Prostate gland (tissue), 2 donors: ENCODE results near the gene OR5H15. TPM values are rescaled to one million over a fixed set of nuclear protein-coding genes. Genes with fewer than 3 reads are reported as not detected.

ENCODE experiments used
- DNase-seq: peaks from one replicate; pipeline ENCODE4 v3.0.0-alpha.2; 2019; ENCODE audit warnings: low spot score
- H3K27ac ChIP-seq, 2 donors: fragments of 200-600 bp; sonication (generic); 2 replicates each; pipeline ENCODE4 v1.5.1; 2017 to 2019
- H3K27me3 ChIP-seq: fragments of 200-600 bp; sonication (generic); replicated peaks from 2 replicates; pipeline ENCODE4 v1.5.1; 2019; ENCODE audit not compliant: insufficient read depth
- H3K36me3 ChIP-seq, 2 donors: fragments of 200-600 bp; sonication (generic); 1 replicate in 1 of 2; 2 replicates in 1 of 2; pipeline versions ENCODE4 v1.5.1 to v1.8.1; 2017 to 2019
- H3K4me1 ChIP-seq: fragments of 200-600 bp; sonication (generic); replicated peaks from 2 replicates; pipeline ENCODE4 v1.5.1; 2019
- H3K4me3 ChIP-seq, 2 donors: fragments of 200-600 bp; sonication (generic); 2 replicates each; pipeline ENCODE4 v1.5.1; 2017 to 2019
- H3K9me3 ChIP-seq: fragments of 200-600 bp; sonication (generic); 2 replicates; pipeline ENCODE4 v1.5.1; 2017
- POLR2A ChIP-seq: fragments of 450-650 bp; IDR thresholded peaks from one replicate; pipeline ENCODE4 v1.6.1; 2016; ENCODE audit warnings: antibody characterized with exemption, mild to moderate bottlenecking
- POLR2AphosphoS5 ChIP-seq: sonication (generic); formaldehyde crosslinking; IDR thresholded peaks from one replicate; pipeline ENCODE4 v1.6.1; 2017; ENCODE audit warnings: antibody characterized with exemption
- WGBS: methylation state at CpG from one replicate; pipeline ENCODE4 v1.1.5; 2018; 5-methylcytosine and 5-hydroxymethylcytosine counted together
- intact Hi-C: fragments of 100-400 bp; cut with DNase I; formaldehyde crosslinking; loops from one replicate; pipeline ENCODE4 v1.14.2; 2022
- total RNA-seq, 2 donors: library from RNA; depleted of rRNA; stranded (reverse); fragments of >200 nt; gene quantifications; one replicate each; pipeline ENCODE4 v1.1.0, GENCODE V29; 2016
- TF ChIP-seq, protein P1 (sequence below), 4 experiments: fragments of 200-600 bp in 2 of 4; fragments of 450-650 bp in 2 of 4; sonication (generic) in 2 of 4; IDR thresholded peaks; 1 replicate in 3 of 4; 2 replicates in 1 of 4; pipeline ENCODE4 v1.5.1; 2016 to 2019; ENCODE audit warnings: antibody characterized with exemption in 4 of 4, mild to moderate bottlenecking in 2 of 4, moderate library complexity in 2 of 4

OR5H15 gene
- total RNA-seq, 2 donors from 2014 or later: not detected

DNA sequence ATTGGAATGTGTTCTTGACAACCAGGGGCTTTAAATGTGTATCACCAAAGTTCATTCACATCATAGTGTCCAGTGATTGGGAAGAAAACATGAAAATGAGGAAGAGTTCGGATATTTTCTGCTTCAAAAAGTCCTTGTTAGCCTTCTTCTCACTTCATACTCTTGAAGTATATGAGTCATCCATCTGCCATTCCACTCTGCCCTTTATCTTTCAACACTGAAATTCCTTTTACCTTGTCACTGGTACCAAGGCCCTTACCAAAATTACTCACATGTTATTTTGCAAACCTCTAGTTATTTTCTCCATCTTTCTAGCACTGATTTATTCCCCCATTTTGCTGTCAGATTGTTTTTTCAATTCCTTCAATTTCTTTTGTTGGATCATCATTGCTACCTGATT is 32.5 kb downstream of the OR5H15 start:
- intact Hi-C loops: no loop called here
- Histone ChIP-seq H3K27ac (no peak overlapping the region), H3K4me3 (no peak overlapping the region), H3K4me1 (no peaks in the 10 kb centered on the region), H3K36me3 (no peaks in the 10 kb centered on the region), H3K9me3 (no peaks in the 10 kb centered on the region), H3K27me3 (no peaks in the 10 kb centered on the region)
- WGBS: 73% methylated on average over 1 of the region's 1 CpG
- TF ChIP-seq POLR2A: no peak
- TF ChIP-seq POLR2AphosphoS5: no peak
- TF ChIP-seq, protein P1, sequence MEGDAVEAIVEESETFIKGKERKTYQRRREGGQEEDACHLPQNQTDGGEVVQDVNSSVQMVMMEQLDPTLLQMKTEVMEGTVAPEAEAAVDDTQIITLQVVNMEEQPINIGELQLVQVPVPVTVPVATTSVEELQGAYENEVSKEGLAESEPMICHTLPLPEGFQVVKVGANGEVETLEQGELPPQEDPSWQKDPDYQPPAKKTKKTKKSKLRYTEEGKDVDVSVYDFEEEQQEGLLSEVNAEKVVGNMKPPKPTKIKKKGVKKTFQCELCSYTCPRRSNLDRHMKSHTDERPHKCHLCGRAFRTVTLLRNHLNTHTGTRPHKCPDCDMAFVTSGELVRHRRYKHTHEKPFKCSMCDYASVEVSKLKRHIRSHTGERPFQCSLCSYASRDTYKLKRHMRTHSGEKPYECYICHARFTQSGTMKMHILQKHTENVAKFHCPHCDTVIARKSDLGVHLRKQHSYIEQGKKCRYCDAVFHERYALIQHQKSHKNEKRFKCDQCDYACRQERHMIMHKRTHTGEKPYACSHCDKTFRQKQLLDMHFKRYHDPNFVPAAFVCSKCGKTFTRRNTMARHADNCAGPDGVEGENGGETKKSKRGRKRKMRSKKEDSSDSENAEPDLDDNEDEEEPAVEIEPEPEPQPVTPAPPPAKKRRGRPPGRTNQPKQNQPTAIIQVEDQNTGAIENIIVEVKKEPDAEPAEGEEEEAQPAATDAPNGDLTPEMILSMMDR (IDR thresholded peaks at IDR 0.05): no peak
- DNase-seq: no peak

DNA sequence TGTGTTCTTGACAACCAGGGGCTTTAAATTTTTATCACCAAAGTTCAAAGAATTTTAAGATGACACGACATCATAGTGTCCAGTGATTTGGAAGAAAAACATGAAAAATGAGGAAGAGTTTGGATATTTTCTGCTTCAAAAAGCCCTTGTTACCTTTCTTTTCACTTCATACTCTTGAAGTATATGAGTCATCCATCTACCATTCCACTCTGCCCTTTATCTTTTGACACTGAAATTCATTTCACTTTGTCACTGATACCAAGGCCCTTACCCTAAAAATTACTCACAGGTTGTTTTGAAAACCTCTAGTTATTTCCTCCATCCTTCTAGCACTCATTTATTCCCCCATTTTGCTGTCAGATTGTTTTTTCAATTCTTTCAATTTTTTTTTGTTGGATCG is 42.7 kb downstream of the OR5H15 start:
- Histone ChIP-seq H3K9me3 (no peaks in the 10 kb centered on the region), H3K27me3 (no peaks in the 10 kb centered on the region), H3K27ac (no peak overlapping the region), H3K36me3 (no peaks in the 10 kb centered on the region), H3K4me1 (no peaks in the 10 kb centered on the region), H3K4me3 (no peak overlapping the region)
- 65% methylated on average over 2 of the region's 2 CpGs for WGBS
- no peak for DNase-seq
- intact Hi-C loops: no loop called here
- TF ChIP-seq, protein P1 (IDR thresholded peaks at IDR 0.05): no peak
- no peak for TF ChIP-seq POLR2A
- TF ChIP-seq POLR2AphosphoS5: no peak

DNA sequence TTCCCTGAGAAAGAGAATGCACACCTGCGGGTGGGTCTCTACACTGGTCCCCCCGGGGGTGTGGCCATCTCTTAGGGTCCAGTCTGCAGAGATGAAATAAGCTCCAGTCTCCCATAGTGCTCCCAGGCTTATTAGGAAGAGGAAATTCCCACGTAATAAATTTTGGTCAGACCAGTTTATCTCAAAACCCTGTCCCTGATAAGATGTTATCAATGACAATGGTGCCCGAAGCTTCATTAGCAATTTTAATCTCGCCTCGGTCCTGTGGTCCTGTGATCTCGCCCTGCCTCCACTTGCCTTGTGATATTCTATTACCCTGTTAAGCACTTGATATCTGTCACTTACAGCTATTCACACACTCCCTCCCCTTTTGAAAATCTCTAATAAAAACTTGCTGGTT is 46.8 kb downstream of the OR5H15 start:
- TF ChIP-seq POLR2AphosphoS5 (no peak), POLR2A (no peak)
- TF ChIP-seq, protein P1 (IDR thresholded peaks at IDR 0.05): no peak
- DNase-seq: no peak
- no peak overlapping the region for H3K27ac ChIP-seq
- H3K36me3 ChIP-seq: no peaks in the 10 kb centered on the region
- H3K27me3 ChIP-seq: no peaks in the 10 kb centered on the region
- no peaks in the 10 kb centered on the region for H3K9me3 ChIP-seq
- intact Hi-C loops: no loop called here
- H3K4me1 ChIP-seq: no peaks in the 10 kb centered on the region
- WGBS: 26% methylated on average over 7 of the region's 7 CpGs
- no peak overlapping the region for H3K4me3 ChIP-seq

DNA sequence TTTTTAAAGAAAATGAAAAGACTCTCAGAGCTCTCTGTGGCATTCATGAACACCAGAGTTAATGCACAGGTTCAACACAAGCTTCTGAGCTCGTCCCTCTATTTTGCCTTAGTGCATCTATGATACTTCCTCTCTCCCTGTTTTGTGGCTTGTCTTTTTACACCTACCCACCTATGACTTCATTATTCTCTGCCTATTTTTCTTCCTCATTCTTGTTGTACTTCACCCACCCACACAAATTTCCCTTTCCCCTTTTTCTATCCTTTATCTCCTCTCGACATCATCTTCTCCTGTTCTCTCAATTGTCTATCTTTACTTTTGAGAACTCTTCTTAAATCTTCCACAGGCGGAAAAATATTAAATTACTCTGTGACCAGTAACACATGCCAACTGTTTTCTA is 48.6 kb downstream of the OR5H15 start:
- Histone ChIP-seq H3K27me3 (no peaks in the 10 kb centered on the region), H3K27ac (no peak overlapping the region), H3K4me3 (no peak overlapping the region), H3K36me3 (no peaks in the 10 kb centered on the region), H3K4me1 (no peaks in the 10 kb centered on the region), H3K9me3 (no peaks in the 10 kb centered on the region)
- WGBS: 67% methylated on average over 3 of the region's 3 CpGs
- intact Hi-C loops: no loop called here
- no peak for DNase-seq
- TF ChIP-seq POLR2A (no peak), POLR2AphosphoS5 (no peak)
- TF ChIP-seq, protein P1 (IDR thresholded peaks at IDR 0.05): no peak

Other genes with a start within 250 kb of the OR5H15 start
- gene RIOX2, start 194.3 kb upstream of the OR5H15 start, total RNA-seq: 10 to 100 TPM; 18.1 to 20.2 TPM
- under 1 TPM in 1 of 2 donors, not detected in 1; 0.34 TPM for gene GABRR3, start 131.4 kb upstream of the OR5H15 start, total RNA-seq
- not detected for gene OR5AC2, start 79.5 kb upstream of the OR5H15 start, total RNA-seq
- not detected for gene OR5H1, start 36.0 kb upstream of the OR5H15 start, total RNA-seq
- gene OR5H14, start 19.2 kb upstream of the OR5H15 start, total RNA-seq: not detected
- not detected for gene OR5H6, start 97.5 kb downstream of the OR5H15 start, total RNA-seq
- gene OR5H2, start 115.8 kb downstream of the OR5H15 start, total RNA-seq: not detected
- 1 to 10 TPM in 1 of 2 donors, not detected in 1; 1.3 TPM for gene OR5K4, start 187.2 kb downstream of the OR5H15 start, total RNA-seq
- not detected for gene OR5K3, start 224.0 kb downstream of the OR5H15 start, total RNA-seq